GM12892 (cell line): ENCODE data around the gene PDX1.

Experiments used
- DNase-seq: peaks from one replicate; pipeline ENCODE4 v3.0.0; 2011; ENCODE audit not compliant: insufficient read length
- FAIRE-seq: peaks from 2 replicates; lab custom pipeline; 2011; peaks lifted over from hg19 to GRCh38; lab: Jason Lieb, UNC
- POLR2A ChIP-seq: IDR thresholded peaks from 2 replicates; pipeline ENCODE4 v1.6.1; 2011; ENCODE audit warnings: low read depth, low read length, control low read depth
- POLR2AphosphoS5 ChIP-seq: IDR thresholded peaks from 2 replicates; pipeline ENCODE4 v1.6.1; 2011; ENCODE audit warnings: low read depth, low read length, control low read depth
- TAF1 ChIP-seq: IDR thresholded peaks from 2 replicates; pipeline ENCODE4 v1.6.1; 2011; ENCODE audit warnings: low read depth, mild to moderate bottlenecking, control low read depth, low read length, borderline replicate concordance

The PDX1 gene

DNA sequence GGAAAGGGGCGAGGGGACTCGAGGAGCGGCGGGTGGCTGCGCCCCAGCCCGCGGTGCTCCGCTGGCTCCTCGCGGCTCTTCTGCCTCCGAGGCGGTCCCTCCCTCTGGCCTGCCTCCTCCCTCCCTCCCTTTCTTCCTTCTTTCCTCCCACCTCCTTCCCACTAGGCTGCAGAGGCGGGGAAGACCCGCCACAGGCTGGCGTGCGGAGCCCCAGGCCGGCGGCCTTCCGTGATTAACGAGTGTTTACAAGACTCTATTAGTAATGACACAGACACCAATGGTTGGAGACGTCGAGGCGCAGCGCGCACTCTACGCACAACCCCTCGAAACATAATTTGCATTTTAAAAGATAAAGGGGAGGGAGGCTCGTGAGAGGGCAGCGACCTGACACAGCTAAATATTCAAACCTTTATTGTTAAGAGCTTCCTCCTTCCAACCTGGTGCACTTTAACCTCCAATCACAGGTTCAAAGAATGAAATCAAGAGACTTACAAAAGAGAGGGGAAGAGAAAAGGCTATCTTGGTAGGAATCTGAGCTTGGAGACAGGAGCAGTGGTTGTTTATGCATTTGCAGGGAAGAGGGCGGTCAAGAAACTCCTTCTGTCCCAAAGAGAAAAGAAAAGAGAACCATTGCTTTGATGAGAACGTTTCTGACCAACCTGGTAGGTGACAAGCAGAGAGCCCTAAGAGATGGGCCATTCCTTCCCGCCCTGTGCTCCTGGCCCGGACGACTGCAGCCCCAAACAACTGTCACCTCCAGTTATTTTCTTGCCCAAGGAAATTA is 49.5 kb downstream of the PDX1 start, which contains the start of gene CDX2:
Gene CDX2, minus strand, starts transcription at position 234 of the 784 bp plus-strand sequence. CDS start 309 bp downstream, outside the sequence.
- no peak for DNase-seq
- no peak for FAIRE-seq

GRCh38 chr13:27969866-27970229 is 50.0 kb downstream of the PDX1 start:
- no peak for FAIRE-seq
- no peak for DNase-seq
- TF ChIP-seq TAF1 (no peak), POLR2AphosphoS5 (no peak), POLR2A (no peak)

More for the DNA sequence above, 49.5 kb downstream of the PDX1 start, which contains the start of gene CDX2:
- TF ChIP-seq POLR2A (no peak), POLR2AphosphoS5 (no peak), TAF1 (no peak)

GRCh38 chr13:27970382-27971235 is 50.8 kb downstream of the PDX1 start:
- TF ChIP-seq TAF1: no peak
- no peak for TF ChIP-seq POLR2AphosphoS5
- no peak for FAIRE-seq

GRCh38 chr13:27971236-27971645 is 51.4 kb downstream of the PDX1 start:
- DNase-seq (no peak), FAIRE-seq (no peak)
- TF ChIP-seq POLR2AphosphoS5 (no peak), POLR2A (no peak), TAF1 (no peak)

More at GRCh38 chr13:27970382-27971235, 50.8 kb downstream of the PDX1 start:
- no peak for DNase-seq

DNA sequence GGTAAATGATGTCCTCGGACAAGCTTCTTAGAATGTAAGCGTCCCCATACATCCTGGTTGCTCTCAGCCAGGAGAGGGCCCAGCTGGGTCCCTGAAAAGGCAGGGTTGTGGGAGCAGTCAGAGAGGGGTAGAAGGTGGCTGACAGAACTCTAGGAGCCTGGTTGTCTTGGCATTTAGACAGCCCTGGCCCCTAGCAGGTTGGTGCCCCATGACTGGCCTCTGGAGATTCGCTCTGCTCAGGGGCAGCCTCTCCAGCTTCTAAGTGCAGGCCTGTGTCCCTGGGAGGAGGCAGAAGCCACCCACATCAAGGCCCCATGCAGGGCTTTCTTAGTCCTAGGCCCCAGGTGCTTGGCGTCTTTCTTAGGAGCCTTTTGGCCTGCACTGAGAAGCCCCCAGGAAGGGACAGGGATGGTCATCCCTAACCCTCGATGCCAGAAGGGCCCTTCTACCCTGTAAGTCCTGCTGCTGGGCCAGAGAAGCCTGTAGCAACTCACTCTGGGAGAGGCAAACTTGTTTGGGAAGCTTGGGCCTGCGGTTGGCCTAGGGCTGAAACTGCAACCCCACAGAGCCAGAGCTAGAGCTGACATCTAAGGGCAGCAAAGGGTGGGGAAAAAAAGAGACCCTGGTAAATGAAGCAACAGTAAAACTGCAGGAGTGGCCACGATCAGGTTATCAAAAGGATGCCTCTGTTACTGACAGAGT is 52.1 kb downstream of the PDX1 start:
- TF ChIP-seq POLR2AphosphoS5: no peak
- TF ChIP-seq POLR2A: no peak
- no peak for TF ChIP-seq TAF1
- FAIRE-seq (no peak), DNase-seq (no peak)

- no peak for FAIRE-seq
- TF ChIP-seq POLR2AphosphoS5: no peak
- no peak for TF ChIP-seq TAF1
- no peak for TF ChIP-seq POLR2A
Observed at GRCh38 chr13:27972478-27972820, 52.6 kb downstream of the PDX1 start.

GRCh38 chr13:27973291-27973690 is 53.5 kb downstream of the PDX1 start:
- TF ChIP-seq POLR2AphosphoS5 (no peak), POLR2A (no peak), TAF1 (no peak)
- DNase-seq (no peak), FAIRE-seq (no peak)

More at GRCh38 chr13:27972478-27972820, 52.6 kb downstream of the PDX1 start:
- DNase-seq: no peak

- FAIRE-seq (no peak), DNase-seq (no peak)
- TF ChIP-seq POLR2AphosphoS5: no peak
- TF ChIP-seq POLR2A: no peak
- no peak for TF ChIP-seq TAF1
Observed at GRCh38 chr13:27973961-27974662, 54.3 kb downstream of the PDX1 start.
